ENCODE results near the gene SPTB.

The SPTB gene

DNA sequence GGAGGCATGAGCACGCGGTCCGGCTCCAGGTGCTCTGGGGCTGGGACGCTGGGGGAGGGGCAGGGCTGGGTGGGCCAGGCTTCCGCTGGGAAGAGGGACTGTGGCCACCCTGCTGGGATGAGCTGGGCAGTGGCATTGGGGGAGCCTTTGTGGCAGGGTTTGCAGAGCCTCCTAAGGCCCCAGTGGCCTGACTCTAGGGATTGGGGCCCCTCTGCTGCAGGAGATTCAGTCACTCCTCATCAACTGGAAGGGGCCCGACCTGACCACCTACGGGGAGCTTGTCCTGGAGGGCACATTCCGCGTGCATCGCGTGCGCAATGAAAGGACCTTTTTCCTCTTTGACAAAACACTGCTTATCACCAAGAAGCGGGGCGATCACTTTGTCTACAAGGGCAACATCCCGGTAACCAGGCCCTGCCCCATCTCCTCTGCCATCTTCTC is 148.5 kb downstream of the SPTB start:
- Histone ChIP-seq H3K27me3 (ENCODE audit: control insufficient read depth, low read length) (peaks cover 7% of the 10 kb centered on the region; the same call in 1 of the 2 replicates), H3K9me3 (ENCODE audit: control insufficient read depth, insufficient read depth, low read length) (no peaks in the 10 kb centered on the region), H3K9me2 (replicated peaks; ENCODE audit: control insufficient read depth, low read length) (no peaks in the 10 kb centered on the region), H4K20me1 (ENCODE audit: control insufficient read depth, insufficient read depth, low read depth, low read length) (no peaks in the 10 kb centered on the region), H3K4me1 (ENCODE audit: control insufficient read depth, low read length) (no peaks in the 10 kb centered on the region), H3K79me2 (ENCODE audit: control insufficient read depth, low read length) (no peaks in the 10 kb centered on the region), H3K36me3 (ENCODE audit: control insufficient read depth, low read length) (no peaks in the 10 kb centered on the region), H3K27ac (ENCODE audit: low read depth, low read length) (no peak overlapping the region), H3K4me2 (ENCODE audit: low read length) (no peak overlapping the region), H3F3A (ENCODE audit: control insufficient read depth, insufficient read depth) (no peaks in the 10 kb centered on the region), H3K4me3 (ENCODE audit: low read length) (no peak overlapping the region)
- TF ChIP-seq, protein P1, sequence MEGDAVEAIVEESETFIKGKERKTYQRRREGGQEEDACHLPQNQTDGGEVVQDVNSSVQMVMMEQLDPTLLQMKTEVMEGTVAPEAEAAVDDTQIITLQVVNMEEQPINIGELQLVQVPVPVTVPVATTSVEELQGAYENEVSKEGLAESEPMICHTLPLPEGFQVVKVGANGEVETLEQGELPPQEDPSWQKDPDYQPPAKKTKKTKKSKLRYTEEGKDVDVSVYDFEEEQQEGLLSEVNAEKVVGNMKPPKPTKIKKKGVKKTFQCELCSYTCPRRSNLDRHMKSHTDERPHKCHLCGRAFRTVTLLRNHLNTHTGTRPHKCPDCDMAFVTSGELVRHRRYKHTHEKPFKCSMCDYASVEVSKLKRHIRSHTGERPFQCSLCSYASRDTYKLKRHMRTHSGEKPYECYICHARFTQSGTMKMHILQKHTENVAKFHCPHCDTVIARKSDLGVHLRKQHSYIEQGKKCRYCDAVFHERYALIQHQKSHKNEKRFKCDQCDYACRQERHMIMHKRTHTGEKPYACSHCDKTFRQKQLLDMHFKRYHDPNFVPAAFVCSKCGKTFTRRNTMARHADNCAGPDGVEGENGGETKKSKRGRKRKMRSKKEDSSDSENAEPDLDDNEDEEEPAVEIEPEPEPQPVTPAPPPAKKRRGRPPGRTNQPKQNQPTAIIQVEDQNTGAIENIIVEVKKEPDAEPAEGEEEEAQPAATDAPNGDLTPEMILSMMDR (IDR thresholded peaks at IDR 0.05; ENCODE audit: low read depth, low read length, poor library complexity, severe bottlenecking), result no peak
- no peak for TF ChIP-seq EZH2phosphoT487 (IDR thresholded peaks at IDR 0.05; ENCODE audit: borderline replicate concordance, low read length)

DNA sequence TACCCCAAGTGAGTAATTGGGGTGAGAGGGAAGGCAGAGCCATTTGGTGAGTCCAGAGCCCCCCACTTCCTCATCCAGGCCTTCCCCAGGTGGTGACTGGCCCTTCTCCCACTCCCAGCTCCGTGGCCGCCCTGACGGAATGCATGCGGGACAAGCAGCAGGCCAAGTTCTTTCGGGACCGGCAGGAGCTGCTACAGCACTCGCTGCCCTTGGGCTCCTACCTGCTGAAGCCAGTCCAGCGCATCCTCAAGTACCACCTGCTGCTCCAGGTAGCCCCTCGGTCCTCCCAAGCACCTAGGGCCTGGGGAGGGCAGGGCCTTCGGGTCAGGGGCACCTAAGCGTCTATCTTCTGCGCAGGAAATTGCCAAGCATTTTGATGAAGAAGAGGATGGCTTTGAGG is 149.0 kb downstream of the SPTB start:
- no peaks in the 10 kb centered on the region for H3K4me1 ChIP-seq (ENCODE audit: control insufficient read depth, low read length)
- no peak for TF ChIP-seq EZH2phosphoT487 (IDR thresholded peaks at IDR 0.05; ENCODE audit: borderline replicate concordance, low read length)
- TF ChIP-seq, protein P1 (IDR thresholded peaks at IDR 0.05; ENCODE audit: low read depth, low read length, poor library complexity, severe bottlenecking), result no peak

DNA sequence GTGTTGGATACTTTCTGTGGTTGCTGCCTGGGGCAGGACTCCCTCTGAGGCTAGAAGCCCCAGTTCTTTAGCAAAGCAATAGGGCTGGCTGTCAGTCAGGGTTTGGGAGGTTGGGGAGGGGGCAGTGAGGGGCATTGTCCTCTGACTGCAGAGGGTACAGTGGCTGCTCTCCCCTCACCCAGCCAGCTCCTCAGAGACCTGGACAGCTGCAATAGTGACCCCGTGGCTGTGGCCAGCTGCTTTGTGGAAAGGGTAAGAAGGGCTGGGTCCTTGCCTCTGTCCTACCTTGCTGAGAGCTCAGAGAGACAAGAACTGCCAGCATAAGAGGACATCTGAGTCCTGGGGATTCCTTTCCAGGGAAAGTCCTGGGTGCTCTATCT is 149.7 kb downstream of the SPTB start:
- H3K9me2 ChIP-seq (replicated peaks; ENCODE audit: control insufficient read depth, low read length), result no peaks in the 10 kb centered on the region
- H3K36me3 ChIP-seq (ENCODE audit: control insufficient read depth, low read length), result no peaks in the 10 kb centered on the region
- H3F3A ChIP-seq (ENCODE audit: control insufficient read depth, insufficient read depth), result no peaks in the 10 kb centered on the region
- H3K79me2 ChIP-seq (ENCODE audit: control insufficient read depth, low read length), result no peaks in the 10 kb centered on the region
- H3K4me3 ChIP-seq (ENCODE audit: low read length), result no peak overlapping the region
- no peak overlapping the region for H3K27ac ChIP-seq (ENCODE audit: low read depth, low read length)
- H3K9me3 ChIP-seq (ENCODE audit: control insufficient read depth, insufficient read depth, low read length), result no peaks in the 10 kb centered on the region
- no peaks in the 10 kb centered on the region for H3K4me1 ChIP-seq (ENCODE audit: control insufficient read depth, low read length)
- peaks cover 8% of the 10 kb centered on the region; the same call in 1 of the 2 replicates for H3K27me3 ChIP-seq (ENCODE audit: control insufficient read depth, low read length)
- no peaks in the 10 kb centered on the region for H4K20me1 ChIP-seq (ENCODE audit: control insufficient read depth, insufficient read depth, low read depth, low read length)
- H3K4me2 ChIP-seq (ENCODE audit: low read length), result no peak overlapping the region
- TF ChIP-seq, protein P1 (IDR thresholded peaks at IDR 0.05; ENCODE audit: low read depth, low read length, poor library complexity, severe bottlenecking), result no peak
- no peak for TF ChIP-seq EZH2phosphoT487 (IDR thresholded peaks at IDR 0.05; ENCODE audit: borderline replicate concordance, low read length)

More for the DNA sequence above, 149.0 kb downstream of the SPTB start:
- H3K27me3 ChIP-seq (ENCODE audit: control insufficient read depth, low read length), result peaks cover 8% of the 10 kb centered on the region; the same call in 1 of the 2 replicates
- no peaks in the 10 kb centered on the region for H3K79me2 ChIP-seq (ENCODE audit: control insufficient read depth, low read length)
- H3K36me3 ChIP-seq (ENCODE audit: control insufficient read depth, low read length), result no peaks in the 10 kb centered on the region
- no peaks in the 10 kb centered on the region for H3F3A ChIP-seq (ENCODE audit: control insufficient read depth, insufficient read depth)
- no peak overlapping the region for H3K27ac ChIP-seq (ENCODE audit: low read depth, low read length)
- no peaks in the 10 kb centered on the region for H3K9me3 ChIP-seq (ENCODE audit: control insufficient read depth, insufficient read depth, low read length)
- no peaks in the 10 kb centered on the region for H3K9me2 ChIP-seq (replicated peaks; ENCODE audit: control insufficient read depth, low read length)
- H3K4me3 ChIP-seq (ENCODE audit: low read length), result no peak overlapping the region
- no peak overlapping the region for H3K4me2 ChIP-seq (ENCODE audit: low read length)
- no peaks in the 10 kb centered on the region for H4K20me1 ChIP-seq (ENCODE audit: control insufficient read depth, insufficient read depth, low read depth, low read length)

Measured in DOHH2 (cell line).